ENCODE results near the gene ACTL10. TPM values are rescaled to one million over a fixed set of nuclear protein-coding genes. Genes with fewer than 3 reads are reported as not detected.

Gene ACTL10
- total RNA-seq, 1 experiment from 2014 or later = 0.46 TPM

DNA sequence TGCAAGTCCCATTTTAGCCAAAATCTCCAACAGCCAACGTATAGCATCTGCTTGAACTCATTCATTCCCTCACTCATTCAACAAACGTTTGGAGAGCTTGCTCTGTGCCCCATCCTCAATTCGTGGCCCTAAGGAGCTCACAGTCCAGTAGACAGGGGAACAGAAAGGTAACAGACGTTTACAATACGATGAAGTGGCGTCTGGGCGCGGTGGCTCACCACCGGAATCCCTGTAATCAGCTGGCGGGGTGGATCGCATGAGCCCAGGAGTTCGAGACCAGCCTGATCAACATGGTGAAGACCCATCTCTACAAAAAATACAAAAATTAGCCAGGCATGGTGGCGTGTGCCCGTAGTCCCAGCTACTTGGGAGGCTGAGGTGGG is 20.2 kb downstream of the ACTL10 start:
- H2BK12ac ChIP-seq (ENCODE audit: insufficient read length, low read depth, low read length) = no peak overlapping the region
- Mint-ChIP-seq H3K27me3 (ENCODE audit: low read depth) (peaks cover 54% of the 10 kb centered on the region), H3K36me3 (ENCODE audit: insufficient read depth in 1 of 3, low read depth in 3 of 3) (peaks cover 0 to 14% (median 6%) of the 10 kb centered on the region in 3 experiments; a peak in 4 of 7 replicates), H3K4me1 (peaks cover 30 to 35% of the 10 kb centered on the region in 2 experiments), H3K27ac (peak overlapping the region; percentile 56 to 85 (median 75); a peak in 4 of 7 replicates), H3K9me3 (no peaks in the 10 kb centered on the region), H3K4me3 (peak overlapping the region; percentile 57 to 77)
- H3K4me1 ChIP-seq (ENCODE audit: insufficient read depth, low read length) = no peaks in the 10 kb centered on the region
- H3K27ac ChIP-seq (ENCODE audit: insufficient read length, low read depth, low read length) = no peak overlapping the region
- H2BK15ac ChIP-seq (ENCODE audit: low read depth, low read length) = no peak overlapping the region
- no peaks in the 10 kb centered on the region for H3K9me3 ChIP-seq (ENCODE audit: control insufficient read depth, low read depth, low read length)
- H2BK5ac ChIP-seq (ENCODE audit: insufficient read length, low read length) = no peak overlapping the region
- H3K27me3 ChIP-seq (ENCODE audit: insufficient read depth, low read length) = no peaks in the 10 kb centered on the region
- H4K5ac ChIP-seq (ENCODE audit: insufficient read length, low read depth, low read length) = no peak overlapping the region
- H3K4me2 ChIP-seq (ENCODE audit: insufficient read depth, insufficient read length, low read length) = peak overlapping the region; percentile 27
- H2BK120ac ChIP-seq (ENCODE audit: low read depth, low read length, poor library complexity, severe bottlenecking) = no peak overlapping the region
- no peak overlapping the region for H4K8ac ChIP-seq (replicated peaks; ENCODE audit: insufficient read length, low read depth, low read length)
- H3K23me2 ChIP-seq (ENCODE audit: insufficient read length, low read depth, low read length, poor library complexity, severe bottlenecking) = peaks cover 10% of the 10 kb centered on the region
- H3K9ac ChIP-seq (ENCODE audit: extremely low read depth, insufficient read length, low read length) = no peak overlapping the region
- H3K79me2 ChIP-seq (ENCODE audit: insufficient read depth, low read length) = peaks cover 7% of the 10 kb centered on the region; the same call in 1 of the 2 replicates
- H3K56ac ChIP-seq (ENCODE audit: insufficient read length, low read depth, low read length) = no peak overlapping the region
- TF ChIP-seq, protein P1, sequence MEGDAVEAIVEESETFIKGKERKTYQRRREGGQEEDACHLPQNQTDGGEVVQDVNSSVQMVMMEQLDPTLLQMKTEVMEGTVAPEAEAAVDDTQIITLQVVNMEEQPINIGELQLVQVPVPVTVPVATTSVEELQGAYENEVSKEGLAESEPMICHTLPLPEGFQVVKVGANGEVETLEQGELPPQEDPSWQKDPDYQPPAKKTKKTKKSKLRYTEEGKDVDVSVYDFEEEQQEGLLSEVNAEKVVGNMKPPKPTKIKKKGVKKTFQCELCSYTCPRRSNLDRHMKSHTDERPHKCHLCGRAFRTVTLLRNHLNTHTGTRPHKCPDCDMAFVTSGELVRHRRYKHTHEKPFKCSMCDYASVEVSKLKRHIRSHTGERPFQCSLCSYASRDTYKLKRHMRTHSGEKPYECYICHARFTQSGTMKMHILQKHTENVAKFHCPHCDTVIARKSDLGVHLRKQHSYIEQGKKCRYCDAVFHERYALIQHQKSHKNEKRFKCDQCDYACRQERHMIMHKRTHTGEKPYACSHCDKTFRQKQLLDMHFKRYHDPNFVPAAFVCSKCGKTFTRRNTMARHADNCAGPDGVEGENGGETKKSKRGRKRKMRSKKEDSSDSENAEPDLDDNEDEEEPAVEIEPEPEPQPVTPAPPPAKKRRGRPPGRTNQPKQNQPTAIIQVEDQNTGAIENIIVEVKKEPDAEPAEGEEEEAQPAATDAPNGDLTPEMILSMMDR (conservative IDR thresholded peaks at IDR 0.05) = no peak
- no peaks in the 10 kb centered on the region for H3K79me1 ChIP-seq (ENCODE audit: insufficient read depth, low read depth, low read length, poor library complexity, severe bottlenecking)
- no peak overlapping the region for H2AFZ ChIP-seq (ENCODE audit: low read length)
- H3K23ac ChIP-seq (ENCODE audit: insufficient read length, low read depth, low read length) = no peak overlapping the region
- DNase-seq = no peak
- peak overlapping the region; percentile 9 for H3K18ac ChIP-seq (ENCODE audit: insufficient read length, low read depth, low read length)
- no peak overlapping the region for H2AK5ac ChIP-seq (ENCODE audit: insufficient read length, low read length)
- H3K4ac ChIP-seq (ENCODE audit: low read depth, low read length) = no peak overlapping the region
- WGBS (ENCODE audit: extremely low coverage, insufficient read length, low lambda C conversion rate) = no CpG with 5 or more reads among the region's 14 CpGs
- 0 out of 2 replicates have a peak overlapping the region, but pooled peaks have one; percentile 0 for H3K14ac ChIP-seq (ENCODE audit: insufficient read depth, low read length)
- no peaks in the 10 kb centered on the region for H4K20me1 ChIP-seq (ENCODE audit: control insufficient read depth, insufficient read depth, insufficient read length)
- no peak overlapping the region for H2BK20ac ChIP-seq (ENCODE audit: low read depth, low read length, poor library complexity, severe bottlenecking)
- H3T11ph ChIP-seq (ENCODE audit: low read length) = no peak overlapping the region
- H4K91ac ChIP-seq (ENCODE audit: insufficient read length, low read depth, low read length) = no peak overlapping the region

Data from H9 (cell line).